Activated naive CD4-positive, alpha-beta T cell treated with anti-CD3 and anti-CD28 coated beads, Interleukin-2, amount 10 ng/mL, durations not matched to agents 7 days and 5 days (primary cell): ENCODE results near the gene ARSJ.
"Not testable (repeated sequence)": the region's sequence is repeated elsewhere in the genome, so short reads cannot be mapped to it uniquely, and the experiment has no call there.

Experiments used
- CTCF ChIA-PET: fragments of 350-600 bp; sonication (Branson Sonifier 250); formaldehyde crosslinking; loops from one replicate; lab custom pipeline; 2021; ENCODE audit warnings: antibody characterized with exemption; lab: Charles Lee
- DNase-seq: peaks from one replicate; pipeline ENCODE4 v3.0.0-alpha.2; 2020
- H3K27ac Mint-ChIP-seq: one replicate; pipeline ENCODE4 v1.8.0; 2021; ENCODE audit warnings: mild to moderate bottlenecking, moderate library complexity, mixed read lengths
- H3K27me3 Mint-ChIP-seq: one replicate; pipeline ENCODE4 v1.8.0; 2021; ENCODE audit warnings: mild to moderate bottlenecking, mixed read lengths
- H3K36me3 Mint-ChIP-seq: one replicate; pipeline ENCODE4 v1.8.0; 2021; ENCODE audit warnings: mixed read lengths
- H3K4me1 Mint-ChIP-seq: one replicate; pipeline ENCODE4 v1.8.0; 2021; ENCODE audit warnings: mixed read lengths
- H3K4me3 Mint-ChIP-seq: one replicate; pipeline ENCODE4 v1.8.0; 2021; ENCODE audit warnings: mild to moderate bottlenecking, moderate library complexity, mixed read lengths
- H3K9me3 Mint-ChIP-seq: one replicate; pipeline ENCODE4 v1.8.0; 2021; ENCODE audit warnings: mixed read lengths

The ARSJ gene

DNA sequence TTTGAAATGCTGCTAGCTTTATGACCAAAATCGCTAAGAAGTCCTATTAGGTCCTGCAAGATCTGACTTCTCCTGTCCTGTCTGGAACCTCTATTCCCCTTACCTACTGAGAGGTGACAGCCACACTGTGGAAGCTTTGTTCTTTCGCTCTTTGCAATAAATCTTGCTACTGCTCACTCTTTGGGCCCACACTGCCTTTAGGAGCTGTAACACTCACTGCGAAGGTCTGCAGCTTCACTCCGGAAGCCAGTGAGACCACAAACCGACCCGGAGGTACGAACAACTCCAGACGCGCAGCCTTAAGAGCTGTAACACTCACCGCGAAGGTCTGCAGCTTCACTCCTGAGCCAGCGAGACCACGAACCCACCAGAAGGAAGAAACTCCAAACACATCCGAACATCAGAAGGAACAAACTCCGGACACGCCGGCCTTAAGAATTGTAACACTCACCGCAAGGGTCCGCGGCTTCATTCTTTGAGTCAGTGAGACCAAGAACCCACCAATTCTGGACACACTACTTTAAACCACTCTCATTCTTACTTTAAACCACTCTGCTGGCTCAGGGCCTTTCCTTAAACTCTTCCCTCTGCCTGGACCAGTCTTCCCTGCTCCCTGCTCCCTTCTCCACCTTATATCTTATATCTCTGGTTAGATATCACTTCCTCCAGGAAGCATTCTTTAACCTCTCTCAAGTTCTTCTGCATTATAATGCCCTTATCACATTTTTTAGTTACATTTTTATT, 25.2 kb upstream of the ARSJ start:
- peak overlapping the region; percentile 3 for H3K27ac Mint-ChIP-seq
- H3K9me3 Mint-ChIP-seq, H3K36me3 Mint-ChIP-seq, H3K4me1 Mint-ChIP-seq, H3K27me3 Mint-ChIP-seq, CTCF ChIA-PET: not testable (repeated sequence)
- peak overlapping the region; percentile 9 for H3K4me3 Mint-ChIP-seq
- DNase-seq: peak; percentile 36

DNA sequence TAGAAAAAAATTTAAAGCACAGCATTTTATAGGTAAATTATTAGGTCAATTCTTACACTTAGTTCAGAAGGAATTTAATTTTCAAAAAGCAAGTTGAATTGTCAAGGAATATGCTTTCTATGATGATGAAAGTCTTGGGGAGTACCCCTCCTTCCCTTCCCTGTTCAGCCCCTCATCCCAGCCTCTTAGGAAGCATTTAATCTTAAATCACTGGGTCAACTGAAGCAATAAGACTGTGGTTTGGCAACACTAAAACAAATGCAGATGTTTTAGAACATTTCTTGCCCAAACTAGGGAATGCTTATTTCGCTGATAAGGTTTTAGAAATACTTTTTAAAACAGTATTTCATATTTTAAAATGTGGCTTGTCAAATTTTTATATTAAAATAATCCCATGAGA, 19.1 kb upstream of the ARSJ start:
- H3K4me1 Mint-ChIP-seq: no peaks in the 10 kb centered on the region
- no peaks in the 10 kb centered on the region for H3K36me3 Mint-ChIP-seq
- no peak overlapping the region for H3K27ac Mint-ChIP-seq
- no peaks in the 10 kb centered on the region for H3K9me3 Mint-ChIP-seq
- DNase-seq: no peak
- CTCF ChIA-PET: no interaction called here
- H3K27me3 Mint-ChIP-seq: peaks cover 8% of the 10 kb centered on the region
- H3K4me3 Mint-ChIP-seq: no peak overlapping the region

DNA sequence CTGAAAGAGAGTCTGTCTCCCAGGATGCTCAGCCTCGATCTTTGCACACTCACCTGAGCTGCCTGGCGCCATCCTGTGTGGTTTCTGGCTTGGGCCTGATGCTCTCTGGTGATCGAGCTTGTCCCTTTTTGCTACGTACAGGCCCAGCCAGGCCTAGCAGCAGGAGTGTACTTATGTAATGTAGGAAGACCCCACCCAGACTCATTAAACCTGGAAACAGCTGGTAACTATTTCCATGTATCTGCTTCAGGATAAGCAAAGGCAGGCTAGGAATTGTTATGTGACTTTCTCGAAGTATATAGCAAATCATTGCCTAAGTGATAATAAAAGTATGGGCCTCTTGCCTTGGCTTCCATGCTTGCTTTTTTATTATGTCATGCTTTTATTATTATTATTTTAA, 18.6 kb upstream of the ARSJ start:
- CTCF ChIA-PET: no interaction called here

DNA sequence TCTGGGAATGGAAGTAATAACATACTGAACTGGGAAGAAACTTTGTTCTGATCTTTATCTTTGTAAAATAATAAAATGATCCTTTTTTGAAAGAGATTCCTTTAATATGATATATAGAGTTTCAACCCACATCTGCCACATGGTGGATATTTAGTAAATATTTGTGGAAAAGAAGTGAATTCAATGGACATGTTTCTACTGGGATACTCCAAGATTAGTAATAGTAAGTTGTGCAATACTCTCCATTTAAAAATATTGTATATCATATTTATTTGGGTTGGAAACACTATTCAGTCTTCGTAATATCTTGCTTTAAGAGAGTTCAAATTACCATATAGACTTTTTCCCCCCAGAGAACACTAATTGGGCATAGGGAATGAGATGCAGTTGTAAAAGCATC, 17.8 kb upstream of the ARSJ start:
- Mint-ChIP-seq H3K9me3 (no peaks in the 10 kb centered on the region), H3K4me3 (no peak overlapping the region), H3K27ac (no peak overlapping the region), H3K4me1 (no peaks in the 10 kb centered on the region), H3K27me3 (peaks cover 8% of the 10 kb centered on the region), H3K36me3 (no peaks in the 10 kb centered on the region)
- DNase-seq: no peak
- CTCF ChIA-PET: no interaction called here

More for the DNA sequence above, 18.6 kb upstream of the ARSJ start:
- Mint-ChIP-seq H3K4me3 (no peak overlapping the region), H3K4me1 (no peaks in the 10 kb centered on the region), H3K9me3 (no peaks in the 10 kb centered on the region), H3K27me3 (peaks cover 8% of the 10 kb centered on the region), H3K27ac (no peak overlapping the region), H3K36me3 (no peaks in the 10 kb centered on the region)
- DNase-seq: no peak

DNA sequence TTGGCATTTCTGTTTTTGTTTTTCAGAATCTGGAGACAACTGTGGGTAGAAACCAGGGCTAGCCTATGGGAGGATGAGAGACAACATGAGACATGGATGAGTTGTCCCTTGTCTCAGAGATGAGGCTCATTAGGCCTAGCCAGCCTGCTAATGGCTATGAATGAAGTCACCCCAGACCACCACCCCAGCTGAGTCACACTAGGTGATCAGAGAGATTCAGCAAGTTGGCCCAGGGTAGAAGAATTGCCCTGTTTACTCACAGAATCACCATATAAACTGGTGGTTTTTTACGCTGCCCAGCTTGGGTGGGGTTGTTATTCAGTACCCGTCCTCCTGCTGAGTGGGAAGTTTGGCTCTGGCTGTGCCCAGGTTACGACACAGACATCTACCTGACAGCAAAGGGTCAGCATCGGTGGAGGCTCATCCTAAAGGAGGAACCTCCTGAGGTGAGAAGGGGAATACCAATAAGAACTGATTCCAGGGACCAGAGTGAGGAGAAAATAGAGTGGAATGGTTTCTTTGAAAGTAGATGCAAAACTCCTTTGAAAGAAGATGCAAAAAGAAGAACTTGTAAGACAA, 17.2 kb upstream of the ARSJ start:
- Mint-ChIP-seq H3K4me1 (no peaks in the 10 kb centered on the region), H3K36me3 (no peaks in the 10 kb centered on the region), H3K9me3 (no peaks in the 10 kb centered on the region), H3K27me3 (peaks cover 8% of the 10 kb centered on the region), H3K27ac (no peak overlapping the region), H3K4me3 (no peak overlapping the region)
- no peak for DNase-seq
- CTCF ChIA-PET: no interaction called here

DNA sequence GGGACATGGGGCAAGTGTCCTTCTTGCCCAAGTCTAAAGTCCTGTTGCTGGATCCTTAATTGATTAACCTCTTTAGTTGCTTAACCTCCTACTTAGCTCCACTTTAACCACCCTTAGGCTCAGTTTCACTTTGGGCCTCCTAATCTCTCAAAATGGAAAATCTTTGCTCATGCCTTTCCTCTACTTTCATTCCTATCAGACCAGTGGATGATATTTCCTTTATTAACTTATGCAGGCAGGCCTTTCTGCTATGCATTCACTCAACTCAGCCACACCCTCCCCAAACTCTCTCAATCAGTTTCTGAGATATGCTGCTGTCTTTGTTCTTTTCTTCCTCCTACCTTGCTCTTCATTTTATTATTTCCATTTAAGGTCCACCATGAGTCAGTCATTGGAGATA, 14.4 kb upstream of the ARSJ start:
- peaks cover 12% of the 10 kb centered on the region for H3K27me3 Mint-ChIP-seq
- DNase-seq: no peak
- CTCF ChIA-PET: no interaction called here
- H3K36me3 Mint-ChIP-seq: no peaks in the 10 kb centered on the region
- no peak overlapping the region for H3K27ac Mint-ChIP-seq
- H3K4me1 Mint-ChIP-seq: no peaks in the 10 kb centered on the region
- H3K9me3 Mint-ChIP-seq: no peaks in the 10 kb centered on the region
- H3K4me3 Mint-ChIP-seq: no peak overlapping the region

DNA sequence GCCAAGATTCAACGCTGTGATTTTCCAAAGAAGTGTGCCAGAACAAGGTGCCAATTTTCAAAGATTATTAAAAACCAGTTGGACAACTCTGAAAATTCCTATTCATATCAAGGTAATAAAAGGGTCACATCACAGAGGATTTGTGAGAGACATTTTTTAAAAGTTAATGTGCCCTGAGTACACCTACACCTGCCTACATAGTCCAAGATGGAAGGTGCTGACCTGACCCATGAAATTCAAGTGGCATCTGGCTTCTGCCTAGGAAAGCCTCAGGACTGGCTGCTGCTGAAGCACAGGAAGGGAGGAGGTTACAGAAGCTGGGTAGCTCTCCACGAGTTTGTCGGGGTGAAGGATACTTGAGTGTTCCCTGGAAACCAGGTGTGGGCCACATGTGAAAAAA, 11.4 kb upstream of the ARSJ start:
- Mint-ChIP-seq H3K4me1 (no peaks in the 10 kb centered on the region), H3K36me3 (no peaks in the 10 kb centered on the region), H3K9me3 (peaks cover 3% of the 10 kb centered on the region), H3K4me3 (no peak overlapping the region), H3K27me3 (peaks cover 10% of the 10 kb centered on the region), H3K27ac (no peak overlapping the region)
- CTCF ChIA-PET: no interaction called here
- no peak for DNase-seq

DNA sequence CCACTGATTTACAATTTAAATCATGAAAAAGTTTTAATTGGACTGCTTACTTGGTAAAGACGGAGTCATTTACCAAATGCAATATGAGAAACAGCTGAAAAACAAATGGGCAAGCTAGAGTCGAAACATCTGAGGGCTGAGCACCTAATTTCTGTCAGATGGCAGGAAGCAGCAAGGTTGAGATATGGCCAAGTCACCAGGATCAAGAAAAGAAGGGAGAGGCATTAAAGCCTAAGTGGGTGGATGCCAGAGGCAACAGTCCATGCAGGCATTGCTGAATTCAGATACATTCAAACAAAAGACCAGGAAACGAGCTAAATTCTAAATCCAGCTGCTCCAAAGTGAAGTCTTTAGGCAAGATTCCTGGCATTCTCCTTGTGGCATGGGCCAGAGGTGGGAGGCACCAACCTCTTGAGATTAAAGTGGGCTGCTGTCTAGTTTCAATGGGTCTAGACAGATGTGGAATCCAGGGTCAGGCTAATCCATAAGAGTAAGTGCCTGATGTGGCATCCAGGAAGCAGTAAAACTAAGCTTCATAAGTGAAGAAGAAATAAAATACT, 8.0 kb upstream of the ARSJ start:
- Mint-ChIP-seq H3K27ac (no peak overlapping the region), H3K4me1 (no peaks in the 10 kb centered on the region), H3K4me3 (no peak overlapping the region), H3K27me3 (peaks cover 8% of the 10 kb centered on the region), H3K9me3 (peaks cover 3% of the 10 kb centered on the region), H3K36me3 (no peaks in the 10 kb centered on the region)
- CTCF ChIA-PET: no interaction called here
- DNase-seq: no peak

DNA sequence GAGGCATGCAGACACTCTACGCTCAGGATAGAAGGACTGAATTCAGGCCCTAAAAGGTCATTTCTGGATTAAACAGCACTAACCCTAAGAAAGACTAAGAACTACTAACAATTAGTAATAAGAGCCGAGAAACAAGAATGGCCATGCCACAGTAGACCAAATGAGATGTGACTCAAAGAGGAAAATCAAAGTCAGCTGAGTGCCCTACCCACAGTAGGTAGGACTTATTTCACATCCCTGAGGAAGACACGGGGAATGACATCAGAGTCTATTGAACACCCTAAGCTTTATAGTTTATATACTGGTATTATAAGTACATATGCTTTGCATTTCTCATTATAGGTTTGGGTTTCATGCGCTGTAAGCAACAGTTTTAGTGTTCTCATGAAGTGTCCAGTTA, 2.7 kb upstream of the ARSJ start:
- CTCF ChIA-PET: no interaction called here
- H3K36me3 Mint-ChIP-seq: no peaks in the 10 kb centered on the region
- H3K4me3 Mint-ChIP-seq: no peak overlapping the region
- peaks cover 2% of the 10 kb centered on the region for H3K9me3 Mint-ChIP-seq
- H3K27me3 Mint-ChIP-seq: peaks cover 30% of the 10 kb centered on the region
- no peak for DNase-seq
- no peak overlapping the region for H3K27ac Mint-ChIP-seq
- H3K4me1 Mint-ChIP-seq: peaks cover 17% of the 10 kb centered on the region

DNA sequence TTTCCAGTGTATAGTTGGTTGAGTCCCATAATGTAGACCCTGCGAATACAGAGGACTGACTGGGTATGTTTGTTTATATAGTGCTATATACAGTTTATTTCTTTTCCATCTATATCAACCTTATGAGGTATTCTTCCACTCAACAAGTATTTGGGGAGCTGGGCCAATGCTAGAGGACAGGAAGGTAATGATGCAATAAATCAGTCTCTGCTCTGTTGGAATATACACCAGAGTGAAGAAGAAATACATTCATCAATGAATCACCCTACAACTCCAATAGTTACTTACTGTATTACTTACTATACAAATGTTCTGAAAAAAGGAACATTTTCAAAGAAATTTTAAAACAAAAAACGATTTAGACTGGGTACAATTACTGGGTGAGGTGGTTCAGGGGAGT, 2.1 kb upstream of the ARSJ start:
- Mint-ChIP-seq H3K9me3 (peaks cover 2% of the 10 kb centered on the region), H3K27me3 (peaks cover 30% of the 10 kb centered on the region), H3K27ac (no peak overlapping the region), H3K36me3 (no peaks in the 10 kb centered on the region), H3K4me1 (peaks cover 17% of the 10 kb centered on the region), H3K4me3 (no peak overlapping the region)
- CTCF ChIA-PET: no interaction called here
- DNase-seq: no peak

DNA sequence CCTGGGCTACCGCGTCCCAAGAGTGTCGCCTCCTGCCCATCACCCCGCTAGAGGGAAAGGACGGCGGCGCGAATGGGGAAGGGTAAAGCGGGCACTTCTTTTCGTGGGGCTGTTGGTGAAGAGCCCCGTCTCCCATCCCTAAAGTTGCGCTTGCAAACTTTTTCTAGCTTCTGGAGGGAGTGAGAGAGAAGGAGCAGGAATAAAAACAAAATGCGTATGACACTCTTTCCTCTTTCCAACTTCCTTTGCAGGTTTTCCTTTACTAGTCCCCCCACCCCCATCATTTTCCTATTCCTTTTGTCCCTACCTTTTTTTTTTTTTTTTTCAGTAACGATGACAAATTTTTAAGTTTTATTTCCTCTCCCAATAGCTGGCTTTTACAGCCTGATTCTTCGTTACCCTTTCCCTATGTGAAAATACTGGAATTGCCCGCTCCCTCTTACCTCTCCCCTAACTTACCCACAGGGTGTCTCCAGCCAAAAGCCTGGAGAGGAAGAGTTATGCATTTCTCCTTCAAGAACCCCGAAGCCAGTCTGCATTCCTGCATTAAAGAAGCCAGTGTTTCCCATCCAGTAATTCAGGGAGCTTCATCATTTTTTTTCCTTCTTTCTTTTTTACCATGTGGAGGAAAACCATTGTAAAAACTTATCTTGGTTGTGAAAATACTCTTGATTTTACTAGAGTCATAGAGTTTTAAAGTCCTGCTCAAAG, 613 bp upstream of the ARSJ start:
- CTCF ChIA-PET: interaction anchor here (0.6 kb wide), 1 partner anchor 9 kb away, joined by 3 read pairs; no protein-coding TSS in a partner anchor
- Mint-ChIP-seq H3K4me3 (peak overlapping the region; percentile 56), H3K27ac (no peak overlapping the region), H3K4me1 (peaks cover 17% of the 10 kb centered on the region), H3K27me3 (peaks cover 30% of the 10 kb centered on the region), H3K9me3 (no peaks in the 10 kb centered on the region), H3K36me3 (no peaks in the 10 kb centered on the region)
- no peak for DNase-seq

DNA sequence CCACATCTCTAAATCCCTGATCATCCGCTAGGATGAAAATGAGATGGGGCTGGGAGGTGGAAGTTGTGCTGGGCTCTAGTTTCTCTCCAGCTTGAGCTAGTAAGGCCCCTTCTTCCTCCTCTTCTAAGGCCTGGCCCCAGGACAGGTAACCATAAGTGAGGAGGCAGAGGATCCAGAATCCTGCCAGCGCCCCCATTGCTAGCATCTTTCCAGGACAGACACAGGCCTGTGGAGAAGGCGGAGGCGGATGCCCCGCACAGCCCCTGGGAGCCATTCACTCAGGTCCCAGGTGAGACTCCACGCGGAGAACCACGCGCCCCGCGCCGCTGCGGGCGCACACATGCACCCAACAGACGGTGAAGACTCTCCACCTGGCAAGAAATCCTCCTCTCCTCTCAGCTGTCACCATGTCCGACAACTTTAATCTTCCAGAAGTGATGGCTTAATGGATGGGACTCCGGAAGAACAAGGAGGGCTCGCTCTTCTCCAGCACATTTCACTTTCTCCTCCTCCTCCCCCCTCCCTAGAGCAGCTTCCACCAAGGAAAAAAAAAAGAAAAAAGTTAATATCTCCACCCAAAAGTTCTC, 793 bp downstream of the ARSJ start:
- CTCF ChIA-PET: no interaction called here
- Mint-ChIP-seq H3K36me3 (no peaks in the 10 kb centered on the region), H3K27ac (no peak overlapping the region), H3K27me3 (peaks cover 30% of the 10 kb centered on the region), H3K4me1 (peaks cover 17% of the 10 kb centered on the region), H3K9me3 (no peaks in the 10 kb centered on the region), H3K4me3 (peak overlapping the region; percentile 56)
- DNase-seq: no peak

DNA sequence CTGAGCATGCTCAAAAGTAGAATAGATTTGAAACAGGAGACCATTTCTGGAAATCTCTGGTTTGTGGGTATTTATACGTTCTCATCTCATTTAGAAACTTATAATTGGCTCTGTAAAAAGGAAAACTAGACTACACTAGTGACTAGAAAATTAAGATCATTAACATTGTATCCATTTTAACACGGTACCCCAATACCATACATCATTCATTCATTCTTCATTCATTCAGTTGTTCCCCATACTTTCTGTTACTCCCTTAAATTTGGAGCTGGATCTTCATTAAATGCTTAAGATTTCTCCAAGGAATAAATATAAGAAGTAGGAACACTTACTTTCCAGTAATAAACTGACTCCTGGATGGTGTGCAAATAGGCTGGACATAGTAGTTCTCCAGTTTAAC, 1.3 kb downstream of the ARSJ start:
- Mint-ChIP-seq H3K4me3 (no peak overlapping the region), H3K27me3 (peaks cover 30% of the 10 kb centered on the region), H3K9me3 (no peaks in the 10 kb centered on the region), H3K36me3 (no peaks in the 10 kb centered on the region), H3K27ac (no peak overlapping the region), H3K4me1 (peaks cover 17% of the 10 kb centered on the region)
- DNase-seq: no peak
- CTCF ChIA-PET: no interaction called here

DNA sequence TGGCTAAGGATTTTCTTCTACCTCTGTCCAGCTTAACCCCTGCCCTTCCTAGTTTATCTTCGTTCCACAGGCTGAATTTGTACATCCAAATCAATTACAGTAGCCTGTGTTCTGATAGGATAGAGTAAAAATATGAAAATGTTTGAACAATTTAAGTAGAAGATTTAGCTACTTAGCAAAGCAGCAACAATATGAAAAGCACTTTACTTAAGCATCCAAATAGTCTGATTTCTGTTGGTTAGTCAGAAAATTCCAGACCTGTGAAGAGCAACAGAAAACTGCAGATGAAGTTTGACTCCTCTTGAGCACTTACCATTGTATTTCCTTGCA, 2.0 kb downstream of the ARSJ start:
- no peaks in the 10 kb centered on the region for H3K36me3 Mint-ChIP-seq
- CTCF ChIA-PET: no interaction called here
- no peaks in the 10 kb centered on the region for H3K9me3 Mint-ChIP-seq
- peaks cover 17% of the 10 kb centered on the region for H3K4me1 Mint-ChIP-seq
- H3K27ac Mint-ChIP-seq: no peak overlapping the region
- DNase-seq: no peak
- H3K4me3 Mint-ChIP-seq: no peak overlapping the region
- H3K27me3 Mint-ChIP-seq: peaks cover 30% of the 10 kb centered on the region
